Stimulated activated CD4-positive, alpha-beta T cell treated with anti-CD3 and anti-CD28 coated beads, Interleukin-4, amount 100 ng/mL, for 1 hour (primary cell): Measurements from ENCODE around the gene TMEM175.
"Not testable (repeated sequence)": the region's sequence is repeated elsewhere in the genome, so short reads cannot be mapped to it uniquely, and the experiment has no call there.

ENCODE experiments used
- DNase-seq: peaks from one replicate; pipeline ENCODE4 v3.0.0-alpha.2; 2020

The TMEM175 gene

DNA sequence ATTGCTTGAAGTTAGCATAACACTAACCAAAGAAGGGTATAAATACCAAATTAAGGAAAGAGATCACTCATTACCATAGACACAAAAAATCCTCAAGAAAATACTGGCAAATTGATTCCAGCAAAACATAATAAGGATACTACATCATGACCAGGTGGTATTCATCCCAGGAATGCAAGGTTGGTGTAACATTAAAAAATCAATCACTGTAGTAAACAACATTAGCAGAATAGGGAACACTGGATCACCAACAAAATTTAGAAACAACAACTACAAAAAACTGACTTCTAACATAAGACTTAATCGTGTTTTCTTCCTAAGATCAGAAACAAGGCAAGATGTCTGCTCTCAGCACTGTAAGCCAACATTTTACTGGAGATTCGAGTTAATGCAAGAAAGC lies 14.3 kb upstream of the TMEM175 start:
- no peak for DNase-seq

DNA sequence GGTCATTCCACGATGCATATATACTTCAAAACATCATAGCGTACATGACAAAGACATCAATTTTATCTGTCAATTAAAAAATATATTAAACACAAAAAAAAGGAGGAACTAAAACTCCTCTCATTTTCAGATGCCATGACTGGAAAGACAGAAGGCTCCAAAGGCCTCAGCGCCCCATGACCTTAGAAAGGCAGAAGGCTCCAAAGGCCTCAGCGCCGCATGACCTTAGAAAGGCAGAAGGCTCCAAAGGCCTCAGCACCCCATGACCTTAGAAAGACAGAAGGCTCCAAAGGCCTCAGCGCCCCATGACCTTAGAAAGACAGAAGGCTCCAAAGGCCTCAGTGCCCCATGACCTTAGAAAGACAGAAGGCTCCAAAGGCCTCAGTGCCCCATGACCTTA lies 13.7 kb upstream of the TMEM175 start:
- DNase-seq = not testable (repeated sequence)

- not testable (repeated sequence) for DNase-seq
These were observed 13.1 kb upstream of the TMEM175 start for GRCh38 chr4:919004-919680.

DNA sequence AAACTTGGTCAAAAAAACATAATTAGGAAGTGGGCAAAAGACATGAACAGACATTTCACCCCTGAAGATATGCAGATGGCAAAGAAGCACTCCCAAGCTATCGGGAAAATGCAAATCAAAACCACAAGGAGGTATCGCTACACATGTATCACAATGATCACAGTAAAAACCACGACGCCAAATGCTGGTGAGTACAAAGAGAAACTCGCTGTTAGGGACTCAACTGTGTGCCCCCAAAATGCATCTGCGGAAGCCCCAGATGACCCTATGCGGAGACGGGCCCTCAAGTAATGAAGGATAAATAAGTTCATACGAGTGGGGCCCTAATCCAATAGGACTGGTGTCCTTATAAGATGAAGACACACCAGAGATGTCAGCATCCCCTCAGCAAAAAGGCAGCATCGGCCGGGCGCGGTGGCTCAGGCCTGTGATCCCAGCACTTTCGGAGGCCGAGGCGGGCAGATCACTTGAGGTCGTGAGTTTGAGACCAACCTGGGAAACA lies 10.4 kb upstream of the TMEM175 start:
- no peak for DNase-seq

DNA sequence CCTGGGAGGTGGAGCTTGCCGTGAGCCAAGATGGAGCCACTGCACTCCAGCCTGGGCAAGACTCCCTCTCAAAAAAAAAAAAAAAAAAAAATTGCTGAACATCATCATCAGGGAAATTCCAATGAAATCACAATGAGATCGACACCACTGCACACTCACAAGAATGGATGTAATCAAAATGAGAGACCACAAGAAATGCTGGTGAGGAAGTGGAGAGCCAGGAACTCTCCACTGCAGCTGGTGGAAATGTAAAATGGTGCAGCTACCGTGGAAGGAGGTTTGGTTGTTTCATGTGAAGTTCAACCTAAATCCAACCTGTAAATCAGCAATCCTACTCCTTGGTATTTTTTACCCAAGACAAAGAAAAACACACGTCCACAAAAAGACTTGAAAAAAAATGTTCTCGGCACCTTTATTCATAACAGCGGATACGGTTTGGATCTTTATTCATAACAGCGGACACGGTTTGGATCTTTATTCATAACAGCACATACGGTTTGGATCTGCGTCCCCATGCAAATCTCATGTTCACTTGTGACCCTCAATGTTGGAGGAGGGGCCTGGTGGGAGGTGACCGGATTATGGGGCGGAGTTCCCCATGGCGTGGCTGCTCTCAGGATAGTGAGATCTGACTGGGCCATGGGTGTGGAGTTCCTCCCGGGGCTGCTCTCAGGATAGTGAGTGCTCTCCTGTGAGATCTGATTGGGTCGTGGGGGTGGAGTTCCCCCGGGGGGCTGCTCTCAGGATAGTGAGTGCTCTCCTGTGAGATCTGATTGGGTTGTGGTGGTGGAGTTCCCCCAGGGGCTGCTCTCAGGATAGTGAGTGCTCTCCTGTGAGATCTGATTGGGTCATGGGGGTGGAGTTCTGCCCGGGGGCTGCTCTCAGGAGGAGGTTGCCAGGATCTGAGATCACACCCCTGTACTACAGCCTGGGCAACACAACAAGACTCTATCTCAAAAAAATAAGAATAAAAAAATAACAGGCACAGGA lies 7.9 kb upstream of the TMEM175 start:
- DNase-seq = no peak

DNA sequence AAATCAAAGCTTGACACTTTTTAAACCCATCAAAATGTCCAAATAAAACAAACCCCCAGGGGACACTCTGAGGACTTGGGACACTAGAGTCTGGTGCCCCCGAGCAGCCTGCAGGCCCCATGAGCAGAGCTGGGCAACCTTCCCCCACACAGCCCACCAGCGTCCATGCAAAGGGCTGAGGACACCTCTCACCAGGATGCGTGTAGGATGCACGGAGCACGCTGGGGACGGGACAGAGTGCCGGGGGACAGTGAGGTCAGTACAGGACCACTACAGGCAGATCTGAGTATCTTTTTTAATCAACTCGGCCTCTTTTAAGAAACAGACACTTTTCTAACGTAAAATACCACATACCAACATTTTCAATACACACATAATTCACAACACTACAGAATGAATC lies 7.1 kb upstream of the TMEM175 start:
- no peak for DNase-seq

- DNase-seq = no peak
These were observed 6.3 kb upstream of the TMEM175 start for GRCh38 chr4:925771-926500.

- no peak for DNase-seq
These were observed 5.7 kb upstream of the TMEM175 start for GRCh38 chr4:926538-926937.

- DNase-seq = not testable (repeated sequence)
These were observed 4.7 kb upstream of the TMEM175 start for GRCh38 chr4:927566-927965.

GRCh38 chr4:929096-929765 lies 3.0 kb upstream of the TMEM175 start:
- no peak for DNase-seq

GRCh38 chr4:930028-930551 lies 2.2 kb upstream of the TMEM175 start:
- DNase-seq = no peak

DNA sequence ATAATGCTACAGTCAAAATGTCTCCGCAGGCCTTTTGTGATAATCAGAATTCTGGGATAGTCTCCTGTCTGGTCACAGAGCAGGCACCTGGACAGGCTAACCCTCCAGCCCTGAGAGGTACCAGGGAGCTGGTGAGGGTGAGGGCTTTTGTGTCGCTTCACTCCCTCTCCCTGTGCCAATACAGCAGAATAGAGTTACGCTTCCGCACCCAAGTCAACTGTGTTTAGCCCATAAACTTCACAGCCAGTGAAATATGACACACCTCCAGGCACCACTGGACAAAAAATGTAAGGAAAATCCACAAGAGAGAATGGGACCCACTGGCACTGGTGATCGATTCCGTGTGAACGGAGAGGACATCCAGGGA lies 1.4 kb upstream of the TMEM175 start:
- DNase-seq = no peak

DNA sequence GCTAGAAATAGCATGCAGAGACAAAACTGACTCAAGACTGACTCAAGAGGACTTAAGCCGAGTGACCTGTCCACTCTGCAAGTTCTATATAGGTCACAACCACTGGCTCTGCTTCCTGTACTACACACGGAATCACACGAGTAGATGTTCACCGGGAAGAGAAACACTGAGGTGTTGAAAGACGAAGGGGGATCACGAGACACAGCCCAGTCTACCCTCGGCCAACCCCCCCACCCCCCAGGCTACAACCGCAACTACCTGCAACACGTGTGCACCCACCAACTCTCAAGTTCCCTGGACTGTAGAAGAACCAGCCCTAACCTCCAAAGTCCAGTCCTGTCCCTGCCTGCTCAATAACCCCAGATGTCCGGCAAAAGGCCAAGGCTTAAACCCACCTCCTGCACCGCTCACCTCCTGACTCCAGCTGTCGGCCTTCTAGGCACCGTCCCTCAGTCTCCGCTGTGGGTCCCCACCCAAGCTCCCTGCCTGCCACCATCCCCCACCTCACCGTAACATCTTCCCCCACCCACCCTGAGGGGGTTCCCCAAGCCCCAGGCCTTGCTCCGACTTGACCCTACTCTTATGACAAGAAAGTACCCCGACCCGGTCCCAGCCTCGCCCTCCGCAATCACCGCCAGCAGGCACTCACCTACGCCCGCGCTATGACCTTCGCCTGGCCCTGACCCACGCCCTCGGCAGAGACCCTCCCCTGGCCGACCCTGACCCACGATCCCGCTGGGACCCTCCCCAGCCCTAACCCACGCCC lies 883 bp upstream of the TMEM175 start:
- no peak for DNase-seq

- no peak for DNase-seq
These were observed 432 bp downstream of the TMEM175 start for GRCh38 chr4:932713-933070.

- DNase-seq = not testable (repeated sequence)
These were observed 7.2 kb downstream of the TMEM175 start for GRCh38 chr4:939508-939907.

- DNase-seq = no peak
These were observed 13.2 kb downstream of the TMEM175 start for GRCh38 chr4:945274-946102.

GRCh38 chr4:946103-946450 lies 13.8 kb downstream of the TMEM175 start:
- DNase-seq = no peak

GRCh38 chr4:946517-947471 lies 14.5 kb downstream of the TMEM175 start:
- no peak for DNase-seq

DNA sequence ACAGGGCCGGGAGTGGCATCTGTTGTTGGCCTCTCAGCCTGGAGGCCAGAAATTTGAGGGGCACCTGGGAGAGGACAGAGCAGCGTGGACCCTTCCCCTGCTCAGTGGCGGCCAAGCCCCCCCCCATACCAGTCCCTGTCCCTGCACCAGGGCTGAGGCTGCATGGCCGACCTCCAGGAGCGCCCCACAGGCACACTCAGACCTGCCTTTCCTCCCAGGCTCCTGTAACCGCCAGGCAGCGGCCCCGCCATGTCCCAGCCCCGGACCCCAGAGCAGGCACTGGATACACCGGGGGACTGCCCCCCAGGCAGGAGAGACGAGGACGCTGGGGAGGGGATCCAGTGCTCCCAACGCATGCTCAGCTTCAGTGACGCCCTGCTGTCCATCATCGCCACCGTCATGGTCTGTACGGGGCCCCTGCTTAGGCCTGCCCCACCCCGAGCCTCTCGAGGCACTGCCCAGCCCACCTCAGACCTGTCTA lies 15.3 kb downstream of the TMEM175 start:
- DNase-seq = no peak
